ENCODE measurements around the gene KIF12. TPM values are rescaled to one million over a fixed set of nuclear protein-coding genes. Genes with fewer than 3 reads are reported as not detected.
A peak's percentile ranks its signal among the peaks of the same experiment; 100 is the strongest.

KIF12 gene
- polyA plus RNA-seq, 1 donor (not counting 4 experiments of a cell fraction or from before 2014, with no cell fraction given), result 1.5 TPM

DNA sequence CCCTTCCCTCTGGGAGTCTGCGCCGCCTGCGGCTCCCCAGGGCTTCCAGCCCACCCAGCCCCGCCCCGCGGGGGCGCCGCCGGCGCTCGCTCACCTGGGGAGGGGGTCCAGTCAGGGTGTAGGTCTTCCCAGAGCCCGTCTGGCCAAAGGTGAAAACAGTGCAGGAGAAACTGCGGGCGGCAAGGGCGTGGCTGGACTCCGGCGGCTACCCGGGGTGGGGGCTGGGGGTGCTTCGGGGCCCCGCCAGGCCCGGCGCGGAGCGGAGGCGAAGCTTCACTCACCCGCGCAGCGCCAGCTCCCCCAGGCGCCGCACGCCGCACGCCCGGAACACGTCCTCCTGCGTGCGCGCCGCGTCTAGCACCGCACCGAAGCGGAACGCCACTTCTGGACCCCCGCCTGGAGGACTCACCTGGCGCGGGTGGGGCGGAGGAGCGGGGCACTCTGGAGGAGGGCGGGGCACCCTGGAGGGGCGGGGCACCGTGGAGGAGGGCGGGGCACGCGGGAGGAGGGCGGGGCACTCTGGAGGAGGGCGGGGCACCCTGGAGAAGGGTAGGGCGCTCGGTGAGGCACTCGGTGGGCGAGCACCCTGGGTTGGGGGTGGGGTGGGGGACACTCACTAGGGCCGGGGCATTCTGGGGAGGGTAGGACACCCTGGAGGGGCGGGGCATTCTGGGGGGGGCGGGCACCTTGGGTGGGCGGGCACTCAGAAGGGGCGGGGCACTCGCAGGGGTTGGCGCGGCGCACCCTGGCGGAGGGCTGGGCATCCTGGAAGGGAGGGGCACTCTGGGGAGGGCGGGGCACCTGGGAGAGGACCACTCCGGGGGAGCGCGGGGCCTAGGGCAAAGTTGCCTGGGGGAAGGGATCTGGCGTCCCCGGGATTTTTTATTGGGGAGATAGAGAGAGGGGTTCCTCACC, 814 bp downstream of the KIF12 start:
- H2AFZ ChIP-seq (ENCODE audit: control insufficient read depth, low read length), result peak overlapping the region; percentile 53
- H3K9me1 ChIP-seq (ENCODE audit: control insufficient read depth, extremely low read depth, insufficient read depth, low read length), result no peaks in the 10 kb centered on the region
- H3K27me3 ChIP-seq (ENCODE audit: control insufficient read depth, extremely low read depth, insufficient read depth, low read length), result peaks cover 19% of the 10 kb centered on the region
- H3K4me1 ChIP-seq (ENCODE audit: control insufficient read depth, extremely low read depth, insufficient read depth, low read length), result peaks cover 4% of the 10 kb centered on the region
- peak overlapping the region; percentile 64 for H3K4me2 ChIP-seq (ENCODE audit: control insufficient read depth, extremely low read depth, insufficient read depth, low read depth, low read length)
- peak overlapping the region; percentile 49 to 60 (median 51) for H3K4me3 ChIP-seq (ENCODE audit: control insufficient read depth in 2 of 3, extremely low read depth in 1 of 3, insufficient read depth in 2 of 3, low read depth in 1 of 3, low read length in 3 of 3)
- TF ChIP-seq EZH2 (IDR thresholded peaks at IDR 0.05; ENCODE audit: low read length) (no peak), CTCF (optimal IDR thresholded peaks at IDR 0.05 in 1 of 3, IDR thresholded peaks at IDR 0.05 in 1 of 3, conservative IDR thresholded peaks at IDR 0.05 in 1 of 3; ENCODE audit: extremely low read depth in 1 of 3, insufficient read depth in 2 of 3, low read length in 3 of 3) (peak in 1 of 3 experiments; percentile 2)
- no peak overlapping the region for H3K27ac ChIP-seq (ENCODE audit: control insufficient read depth, insufficient read depth, low read length)
- FAIRE-seq, result no peak
- peaks cover 3% of the 10 kb centered on the region for H3K9me3 ChIP-seq (ENCODE audit: control insufficient read depth, low read depth, low read length)
- H3K9ac ChIP-seq (ENCODE audit: control insufficient read depth, extremely low read depth, insufficient read depth, low read length), result peak overlapping the region; percentile 28
- dilution Hi-C loops (cut with MboI; ENCODE audit: extremely low pct_ligation_motif_present, low sequenced_read_pairs), result no loop called here
- no peaks in the 10 kb centered on the region for H4K20me1 ChIP-seq (ENCODE audit: control insufficient read depth, extremely low read depth, insufficient read depth, low read length)
- DNase-seq (ENCODE audit: low read depth, low spot score), result no peak
- no peaks in the 10 kb centered on the region for H3K36me3 ChIP-seq (ENCODE audit: control insufficient read depth in 2 of 2, extremely low read depth in 1 of 2, insufficient read depth in 2 of 2, low read length in 2 of 2)
- no peaks in the 10 kb centered on the region for H3K79me2 ChIP-seq (ENCODE audit: control insufficient read depth, insufficient read depth, low read length)

DNA sequence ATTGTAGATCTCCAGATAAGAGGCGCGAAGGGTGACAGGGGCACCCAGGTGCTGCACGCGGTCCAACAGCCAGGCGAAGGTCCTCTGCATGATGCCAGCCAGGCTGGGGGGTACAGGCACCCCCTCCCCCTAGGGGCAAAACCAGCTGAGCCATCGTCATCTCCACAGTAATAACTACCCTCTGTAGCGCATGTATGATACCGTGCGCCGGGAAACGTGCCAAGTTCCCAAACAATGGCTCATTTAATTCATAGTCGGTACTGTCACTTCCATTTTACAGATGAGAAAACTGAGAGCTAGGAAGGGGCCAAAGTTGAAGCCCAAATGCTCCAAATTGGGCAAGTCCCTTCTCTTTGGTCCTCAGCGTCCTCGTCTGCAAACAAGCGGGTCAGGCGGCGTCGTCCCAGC, 1.5 kb downstream of the KIF12 start:
- DNase-seq (ENCODE audit: low read depth, low spot score) (no peak), FAIRE-seq (no peak)
- dilution Hi-C loops (cut with MboI; ENCODE audit: extremely low pct_ligation_motif_present, low sequenced_read_pairs), result no loop called here
- no peaks in the 10 kb centered on the region for H3K9me1 ChIP-seq (ENCODE audit: control insufficient read depth, extremely low read depth, insufficient read depth, low read length)
- peak overlapping the region; percentile 28 for H3K9ac ChIP-seq (ENCODE audit: control insufficient read depth, extremely low read depth, insufficient read depth, low read length)
- H3K9me3 ChIP-seq (ENCODE audit: control insufficient read depth, low read depth, low read length), result peaks cover 3% of the 10 kb centered on the region
- H3K27me3 ChIP-seq (ENCODE audit: control insufficient read depth, extremely low read depth, insufficient read depth, low read length), result peaks cover 22% of the 10 kb centered on the region
- no peak overlapping the region for H3K27ac ChIP-seq (ENCODE audit: control insufficient read depth, insufficient read depth, low read length)
- peak overlapping the region; percentile 53 for H2AFZ ChIP-seq (ENCODE audit: control insufficient read depth, low read length)
- no peaks in the 10 kb centered on the region for H4K20me1 ChIP-seq (ENCODE audit: control insufficient read depth, extremely low read depth, insufficient read depth, low read length)
- H3K4me3 ChIP-seq (ENCODE audit: control insufficient read depth in 2 of 3, extremely low read depth in 1 of 3, insufficient read depth in 2 of 3, low read depth in 1 of 3, low read length in 3 of 3), result peak overlapping the region; percentile 49 to 60 (median 51)
- no peaks in the 10 kb centered on the region for H3K79me2 ChIP-seq (ENCODE audit: control insufficient read depth, insufficient read depth, low read length)
- H3K4me2 ChIP-seq (ENCODE audit: control insufficient read depth, extremely low read depth, insufficient read depth, low read depth, low read length), result peak overlapping the region; percentile 64
- H3K4me1 ChIP-seq (ENCODE audit: control insufficient read depth, extremely low read depth, insufficient read depth, low read length), result peaks cover 4% of the 10 kb centered on the region
- H3K36me3 ChIP-seq (ENCODE audit: control insufficient read depth in 2 of 2, extremely low read depth in 1 of 2, insufficient read depth in 2 of 2, low read length in 2 of 2), result no peaks in the 10 kb centered on the region
- TF ChIP-seq EZH2 (IDR thresholded peaks at IDR 0.05; ENCODE audit: low read length), result no peak

Data from keratinocyte (primary cell).